Adrenal gland (tissue), 12 donors: ENCODE data around the gene ATG9B. TPM values are rescaled to one million over a fixed set of nuclear protein-coding genes. Genes with fewer than 3 reads are reported as not detected.

Experiments used
- DNase-seq, 7 donors: peaks; one replicate each; pipeline ENCODE4 v3.0.0-alpha.2; 2019 to 2020
- H3K27ac ChIP-seq, 5 donors: fragments of 200-600 bp; sonication (generic) in 4 of 5; 1 replicate in 3 of 5; 2 replicates in 2 of 5; pipeline versions ENCODE4 v1.5.1 to v1.8.0; 2016 to 2020; ENCODE audit warnings: mild to moderate bottlenecking in 1 of 5
- H3K27me3 ChIP-seq: fragments of 200-600 bp; 2 replicates; pipeline ENCODE4 v1.8.0; 2021
- H3K36me3 ChIP-seq, 2 donors: fragments of 200-600 bp; replicated peaks in 1 of 2; 1 replicate in 1 of 2; 2 replicates in 1 of 2; pipeline versions ENCODE4 v1.5.1 to v1.8.0; 2018 to 2022
- H3K4me1 ChIP-seq, 2 donors: fragments of 200-600 bp; replicated peaks in 1 of 2; 1 replicate in 1 of 2; 2 replicates in 1 of 2; pipeline versions ENCODE4 v1.5.1 to v1.8.0; 2018 to 2021
- H3K4me3 ChIP-seq, 4 donors: fragments of 200-600 bp; sonication (generic) in 3 of 4; one replicate each; pipeline ENCODE4 v1.5.1; 2016 to 2018
- H3K9me3 ChIP-seq, 3 donors: fragments of 200-600 bp; sonication (generic) in 1 of 3; replicated peaks in 1 of 3; 1 replicate in 2 of 3; 2 replicates in 1 of 3; pipeline versions ENCODE4 v1.5.1 to v1.8.0; 2016 to 2021
- POLR2A ChIP-seq, 2 donors: fragments of 450-650 bp; IDR thresholded peaks; one replicate each; pipeline ENCODE4 v1.6.1; 2017; ENCODE audit warnings: antibody characterized with exemption in 2 of 2, mild to moderate bottlenecking in 2 of 2, moderate library complexity in 1 of 2
- WGBS, 4 donors: extraction: QIAGEN DNeasy Blood & Tissue Kit in 2 of 4; methylation state at CpG; one replicate each; pipeline versions ENCODE4 v1.1.5 to v1.1.7; 2013 to 2017; 5-methylcytosine and 5-hydroxymethylcytosine counted together
- intact Hi-C, 2 donors: fragments of 100-400 bp; cut with DNase I; formaldehyde crosslinking; loops; one replicate each; pipeline versions ENCODE4 v1.14.1 to v1.15.0; 2022 to 2023
- polyA plus RNA-seq, 3 donors: library from polyadenylated mRNA; stranded (reverse); fragments of 200-250 nt in 2 of 3; fragments of 350-450 nt in 1 of 3; fragmentation: Illumina TruSeq in 1 of 3; extraction: RNeasy Lipid Tissue Mini Kit (QIAGEN cat#74804) in 1 of 3; gene quantifications; one replicate each; pipeline ENCODE4 v1.2.3, GENCODE V29; 2013 to 2014
- total RNA-seq, 9 donors: library from RNA; depleted of rRNA in 4 of 9; stranded (reverse); fragments of >200 nt in 4 of 9; fragments of 120-200 nt in 1 of 9; fragmentation: NEBNext Ultra II Directional in 1 of 9; extraction: Animal tissue kit (Norgen Biotek cat#: 25700) in 1 of 9; gene quantifications; one replicate each; pipeline versions ENCODE4 v1.1.0 to v1.2.4, GENCODE V29; 2013 to 2023
- TF ChIP-seq, protein P1 (sequence below), 6 experiments: fragments of 450-650 bp in 4 of 6; fragments of 200-600 bp in 2 of 6; sonication (generic) in 1 of 6; IDR thresholded peaks; 1 replicate in 5 of 6; 2 replicates in 1 of 6; pipeline versions ENCODE4 v1.5.1 to v1.8.0; 2016 to 2021; ENCODE audit warnings: antibody characterized with exemption in 6 of 6, mild to moderate bottlenecking in 2 of 6, moderate library complexity in 1 of 6
- donor health status: healthy with polysubstance abuse.
- donor health status: Bipolar disorder and iron deficiency.
- donor health status: DM: yes; HTN: yes; CAD: no.
- donor health status: DM: no; HTN: no; CAD: no.
- donor health status: DM: no; HTN: no; CAD: no.
- donor health status: DM: yes; HTN: yes; CAD: no.

Gene ATG9B
- total and polyA plus RNA-seq, 12 donors = 0.23 to 7.8 (median 0.46) TPM; not detected in 2

DNA sequence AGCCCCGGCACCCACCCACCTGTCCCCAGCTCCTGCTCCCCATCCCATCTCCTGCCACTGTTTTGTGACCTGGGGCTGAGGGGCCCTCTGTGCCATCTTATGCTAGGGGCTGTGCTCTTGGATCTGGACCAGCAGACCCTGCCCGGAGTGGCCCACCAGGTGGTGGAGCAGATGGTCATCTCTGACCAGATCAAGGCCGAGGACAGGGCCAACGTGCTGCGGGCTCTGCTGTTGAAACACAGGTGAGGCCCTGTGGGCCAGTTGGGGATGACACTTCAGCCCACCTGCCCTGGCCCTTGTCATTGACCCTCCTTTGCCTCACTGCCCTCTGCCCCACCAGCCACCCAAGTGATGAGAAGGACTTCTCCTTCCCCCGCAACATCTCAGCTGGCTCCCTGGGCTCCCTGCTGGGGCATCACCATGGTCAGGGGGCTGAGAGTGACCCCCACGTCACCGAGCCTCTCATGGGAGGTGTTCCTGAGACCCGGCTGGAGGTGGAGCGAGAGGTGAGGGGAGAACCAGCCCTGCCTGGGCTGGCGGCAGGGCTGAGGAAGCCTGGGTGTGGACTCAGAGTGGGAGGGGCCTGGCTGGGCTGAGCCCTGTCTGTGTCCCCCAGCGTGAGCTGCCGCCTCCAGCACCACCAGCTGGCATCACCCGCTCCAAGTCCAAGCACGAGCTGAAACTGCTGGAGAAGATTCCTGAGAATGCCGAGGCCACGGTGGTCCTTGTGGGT is 45.7 kb upstream of the ATG9B start:
- no peak overlapping the region for H3K4me3 ChIP-seq
- TF ChIP-seq, protein P1, sequence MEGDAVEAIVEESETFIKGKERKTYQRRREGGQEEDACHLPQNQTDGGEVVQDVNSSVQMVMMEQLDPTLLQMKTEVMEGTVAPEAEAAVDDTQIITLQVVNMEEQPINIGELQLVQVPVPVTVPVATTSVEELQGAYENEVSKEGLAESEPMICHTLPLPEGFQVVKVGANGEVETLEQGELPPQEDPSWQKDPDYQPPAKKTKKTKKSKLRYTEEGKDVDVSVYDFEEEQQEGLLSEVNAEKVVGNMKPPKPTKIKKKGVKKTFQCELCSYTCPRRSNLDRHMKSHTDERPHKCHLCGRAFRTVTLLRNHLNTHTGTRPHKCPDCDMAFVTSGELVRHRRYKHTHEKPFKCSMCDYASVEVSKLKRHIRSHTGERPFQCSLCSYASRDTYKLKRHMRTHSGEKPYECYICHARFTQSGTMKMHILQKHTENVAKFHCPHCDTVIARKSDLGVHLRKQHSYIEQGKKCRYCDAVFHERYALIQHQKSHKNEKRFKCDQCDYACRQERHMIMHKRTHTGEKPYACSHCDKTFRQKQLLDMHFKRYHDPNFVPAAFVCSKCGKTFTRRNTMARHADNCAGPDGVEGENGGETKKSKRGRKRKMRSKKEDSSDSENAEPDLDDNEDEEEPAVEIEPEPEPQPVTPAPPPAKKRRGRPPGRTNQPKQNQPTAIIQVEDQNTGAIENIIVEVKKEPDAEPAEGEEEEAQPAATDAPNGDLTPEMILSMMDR (IDR thresholded peaks at IDR 0.05) = no peak
- no peak for TF ChIP-seq POLR2A (IDR thresholded peaks at IDR 0.05)
- H3K27ac ChIP-seq = no peak overlapping the region
- H3K9me3 ChIP-seq = no peaks in the 10 kb centered on the region
- H3K27me3 ChIP-seq = no peaks in the 10 kb centered on the region
- intact Hi-C loops = no loop called here
- no peaks in the 10 kb centered on the region for H3K4me1 ChIP-seq
- H3K36me3 ChIP-seq = peaks cover 0 to 100% of the 10 kb centered on the region in 2 donors
- no peak for DNase-seq
- WGBS, 4 donors = 89 to 94% (median 92%) methylated on average over 3 to 17 of the region's 17 CpGs

DNA sequence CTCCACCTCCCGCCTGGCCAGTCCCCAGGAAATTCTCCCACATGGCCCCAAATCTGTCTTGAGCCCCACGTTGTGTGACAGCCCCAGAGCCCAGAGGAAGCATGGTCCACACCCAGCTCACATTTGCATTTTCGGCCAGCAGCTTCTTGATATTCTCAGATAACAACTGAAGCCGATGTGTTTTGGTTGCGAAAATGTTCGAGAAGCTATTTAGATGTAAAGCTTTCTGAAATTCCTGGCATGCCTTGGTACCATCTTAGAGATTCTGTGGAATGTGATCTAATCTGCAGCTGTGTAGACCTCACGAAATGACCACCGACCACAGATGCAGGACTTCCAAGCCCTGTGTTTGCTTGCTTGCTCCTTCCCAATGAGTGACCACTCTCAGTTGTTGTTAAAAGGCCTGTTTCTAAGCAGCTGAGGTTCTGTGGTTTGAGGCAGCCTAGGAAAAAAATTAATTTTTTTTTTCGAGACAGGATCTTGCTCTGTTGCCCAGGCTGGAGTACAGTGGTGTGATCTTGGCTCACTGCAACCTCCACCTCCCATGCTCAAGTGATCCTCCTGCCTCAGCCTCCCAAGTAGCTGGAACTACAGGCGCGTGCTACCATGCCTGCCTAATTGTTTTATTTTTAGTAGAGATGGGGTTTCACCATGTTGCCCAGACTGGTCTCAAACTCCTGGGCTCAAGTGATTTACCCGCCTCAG is 43.9 kb upstream of the ATG9B start:
- intact Hi-C loops = no loop called here
- Histone ChIP-seq H3K27ac (no peak overlapping the region), H3K4me1 (peaks cover 0 to 4% of the 10 kb centered on the region in 2 donors), H3K36me3 (peaks cover 0 to 93% of the 10 kb centered on the region in 2 donors), H3K9me3 (no peaks in the 10 kb centered on the region), H3K4me3 (no peak overlapping the region), H3K27me3 (no peaks in the 10 kb centered on the region)
- no peak for TF ChIP-seq POLR2A (IDR thresholded peaks at IDR 0.05)
- TF ChIP-seq, protein P1 (IDR thresholded peaks at IDR 0.05) = no peak
- 86 to 91% (median 89%) methylated on average over 10 to 12 of the region's 12 CpGs for WGBS, 4 donors
- no peak for DNase-seq

DNA sequence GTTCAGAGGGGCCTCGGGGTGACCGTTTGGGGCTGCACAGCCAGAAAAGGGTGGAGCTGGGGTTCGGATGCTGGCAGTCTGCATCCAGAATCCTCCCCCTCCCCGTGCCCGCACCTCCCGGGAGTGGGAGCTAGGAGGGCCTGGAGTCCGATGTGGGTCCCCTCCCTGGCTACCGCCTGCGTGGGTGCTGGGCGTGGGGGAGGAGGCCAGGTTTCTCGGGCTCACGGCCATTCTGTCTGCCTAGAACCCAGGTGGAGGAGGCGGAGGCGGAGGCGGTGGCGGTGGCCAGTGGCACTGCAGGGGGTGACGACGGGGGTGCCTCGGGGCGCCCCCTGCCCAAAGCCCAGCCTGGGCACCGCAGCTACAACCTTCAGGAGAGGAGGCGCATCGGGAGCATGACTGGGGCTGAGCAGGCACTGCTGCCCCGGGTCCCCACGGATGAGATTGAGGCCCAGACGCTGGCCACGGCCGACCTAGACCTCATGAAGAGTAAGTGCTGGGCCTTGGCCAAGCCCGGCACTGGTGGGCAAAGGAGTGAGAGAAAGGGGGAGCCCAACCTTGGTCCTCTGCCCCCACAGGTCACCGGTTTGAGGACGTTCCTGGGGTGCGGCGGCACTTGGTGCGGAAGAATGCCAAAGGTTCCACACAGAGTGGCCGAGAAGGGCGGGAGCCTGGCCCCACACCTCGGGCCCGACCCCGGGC is 42.1 kb upstream of the ATG9B start:
- H3K4me3 ChIP-seq = no peak overlapping the region
- no peaks in the 10 kb centered on the region for H3K27me3 ChIP-seq
- no peak for DNase-seq
- H3K4me1 ChIP-seq = peaks cover 15 to 21% of the 10 kb centered on the region in 2 donors
- peaks cover 0 to 75% of the 10 kb centered on the region in 2 donors for H3K36me3 ChIP-seq
- H3K27ac ChIP-seq = no peak overlapping the region
- intact Hi-C loops = no loop called here
- no peaks in the 10 kb centered on the region for H3K9me3 ChIP-seq
- 79 to 93% (median 91%) methylated on average over 14 to 39 of the region's 39 CpGs for WGBS, 4 donors
- TF ChIP-seq POLR2A (IDR thresholded peaks at IDR 0.05) = no peak
- TF ChIP-seq, protein P1 (IDR thresholded peaks at IDR 0.05) = no peak

DNA sequence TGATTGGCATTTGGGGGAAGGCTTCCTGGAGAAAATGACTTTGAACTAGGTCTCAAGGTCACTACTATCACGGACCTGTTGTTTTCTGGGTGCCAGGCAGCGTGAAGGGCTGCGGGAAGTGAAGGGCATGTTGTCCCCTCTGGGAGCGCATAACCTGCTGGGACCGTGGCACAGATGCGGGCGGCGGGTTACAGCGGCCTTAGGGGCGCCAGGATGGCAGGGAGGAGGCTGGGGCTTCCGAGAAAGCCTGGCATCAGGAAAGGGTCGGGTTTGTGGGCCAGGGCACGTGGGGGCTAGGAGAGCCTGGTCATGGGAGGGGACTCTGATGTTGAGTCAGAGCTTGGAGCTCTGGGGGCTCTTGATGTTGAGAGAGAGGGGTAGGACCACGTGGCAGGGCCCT is 41.2 kb upstream of the ATG9B start:
- WGBS, 4 donors = 83 to 93% (median 88%) methylated on average over 13 to 14 of the region's 14 CpGs
- DNase-seq = no peak
- H3K36me3 ChIP-seq = peaks cover 0 to 66% of the 10 kb centered on the region in 2 donors

More for the DNA sequence above, 41.2 kb upstream of the ATG9B start:
- TF ChIP-seq POLR2A (IDR thresholded peaks at IDR 0.05) = no peak
- TF ChIP-seq, protein P1 (IDR thresholded peaks at IDR 0.05) = no peak
- intact Hi-C loops = no loop called here
- Histone ChIP-seq H3K27me3 (no peaks in the 10 kb centered on the region), H3K27ac (no peak overlapping the region), H3K9me3 (no peaks in the 10 kb centered on the region), H3K4me3 (no peak overlapping the region), H3K4me1 (peaks cover 24 to 30% of the 10 kb centered on the region in 2 donors)
